Measurements from ENCODE around the gene HIPK2.
"Not testable (repeated sequence)": the region's sequence is repeated elsewhere in the genome, so short reads cannot be mapped to it uniquely, and the experiment has no call there.

Gene HIPK2

DNA sequence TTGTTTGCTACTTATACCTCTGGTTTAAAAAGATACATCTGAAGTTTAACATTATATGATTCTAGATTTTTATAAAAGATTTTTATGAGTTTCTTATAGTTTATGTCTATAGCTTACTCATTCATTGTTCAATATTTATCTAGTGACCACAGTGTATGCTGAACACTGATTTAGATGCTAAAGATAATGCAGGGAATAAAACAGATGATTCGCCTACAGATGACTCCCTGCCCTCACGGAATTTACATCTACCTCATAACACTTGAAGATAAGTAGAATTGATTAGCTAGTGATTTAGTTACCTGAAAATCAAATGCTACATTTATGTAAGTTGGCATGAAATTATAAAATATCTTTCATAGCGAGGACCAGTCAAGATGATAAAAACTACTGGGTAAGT is 105.8 kb downstream of the HIPK2 start:
- DNase-seq (ENCODE audit: low spot score): no peak

DNA sequence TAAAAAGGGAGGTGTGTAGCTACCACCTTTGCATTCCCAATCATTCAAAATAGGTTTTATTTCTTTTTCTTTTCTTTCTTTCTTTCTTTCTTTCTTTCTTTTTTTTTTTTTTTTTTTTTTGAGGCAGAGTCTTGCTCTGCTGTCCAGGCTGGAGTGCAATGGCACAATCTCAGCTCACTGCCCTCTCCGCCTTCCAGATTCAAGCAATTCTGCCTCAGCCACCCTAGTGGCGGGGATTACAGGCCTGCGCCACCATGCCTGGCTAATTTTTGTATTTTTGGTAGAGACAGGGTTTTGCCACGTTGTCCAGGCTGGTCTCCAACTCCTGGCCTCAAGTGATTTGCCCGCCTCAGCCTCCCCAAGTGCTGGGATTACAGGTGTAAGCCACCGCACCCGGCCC is 107.1 kb downstream of the HIPK2 start:
- not testable (repeated sequence) for DNase-seq (ENCODE audit: low spot score)

DNA sequence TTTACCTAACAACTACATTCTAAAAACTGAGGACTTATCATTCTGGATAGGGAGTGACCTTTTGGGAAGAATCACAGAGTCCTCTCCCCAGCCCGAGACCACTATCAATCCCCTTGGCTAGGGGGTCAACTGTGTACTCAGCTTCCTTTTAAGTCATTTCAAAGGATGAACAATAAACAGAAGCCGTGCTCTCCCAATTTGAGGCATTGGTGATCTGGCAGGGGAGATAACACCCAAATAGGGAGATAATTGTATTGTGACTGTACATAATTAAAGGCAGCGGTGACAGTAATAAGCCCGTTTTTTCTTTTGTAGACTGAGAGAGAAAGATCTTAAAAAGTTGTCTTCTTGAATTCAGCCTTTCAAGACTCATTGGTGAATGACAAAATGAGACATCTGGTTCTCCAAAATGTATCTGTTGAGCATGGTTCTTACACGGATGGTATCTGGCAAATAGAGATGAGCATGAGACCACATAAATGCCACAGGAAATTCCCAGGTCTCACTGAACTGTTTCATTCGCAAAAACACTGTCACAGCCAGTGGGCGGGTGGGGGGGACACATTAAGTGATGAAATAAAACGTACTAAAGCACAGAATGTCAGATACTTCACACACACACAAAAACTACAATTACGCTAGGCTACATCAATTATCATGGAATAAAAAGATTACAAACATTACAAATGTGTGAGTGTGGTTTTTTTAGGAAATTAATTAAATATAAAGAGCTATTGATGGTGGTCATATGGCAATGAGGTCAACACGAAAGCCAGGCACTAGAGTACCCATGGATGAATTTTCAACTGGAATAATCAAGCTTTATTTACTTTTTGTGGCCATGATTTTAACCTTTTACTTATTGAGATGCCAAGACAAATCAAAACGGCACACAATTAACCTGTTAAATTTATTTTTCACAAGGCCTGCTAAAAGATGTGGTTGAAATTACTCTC is 108.4 kb downstream of the HIPK2 start:
- no peak for DNase-seq (ENCODE audit: low spot score)

DNA sequence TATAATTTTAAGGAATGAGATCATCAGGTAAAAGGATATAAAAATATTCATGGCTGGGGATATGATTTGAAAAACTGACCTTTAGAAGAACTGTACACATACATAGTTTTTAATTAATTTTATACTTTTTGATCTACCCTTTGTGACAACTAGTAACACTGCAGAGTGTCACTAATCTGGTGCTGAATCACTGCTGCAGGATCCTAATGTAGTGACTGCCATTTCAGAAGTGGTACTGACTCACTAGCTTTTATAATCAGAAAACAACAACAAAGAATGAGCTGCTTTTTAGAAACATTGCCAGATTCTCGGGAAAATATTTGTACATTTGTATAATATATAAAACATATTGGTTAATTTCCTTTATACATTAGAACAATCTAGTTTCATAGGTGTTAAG is 110.4 kb downstream of the HIPK2 start:
- DNase-seq (ENCODE audit: low spot score): no peak

DNA sequence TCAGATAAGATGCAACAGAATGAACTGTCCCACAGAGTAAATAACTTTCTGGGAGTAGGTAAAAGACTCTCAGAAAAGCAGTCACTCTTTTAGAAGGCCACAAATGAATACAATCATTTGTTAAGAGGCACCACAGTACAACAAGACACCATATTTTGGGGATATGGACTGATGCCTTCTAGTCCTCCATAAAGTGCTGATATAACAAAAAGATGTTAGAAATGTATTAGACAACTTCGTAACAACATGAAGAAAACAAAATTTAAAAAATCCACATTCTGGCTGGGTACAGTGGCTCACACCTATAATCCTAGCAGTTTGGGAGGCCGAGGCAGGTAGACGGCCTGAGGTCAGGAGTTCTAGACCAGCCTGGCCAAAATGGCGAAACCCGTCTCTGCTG is 111.3 kb downstream of the HIPK2 start:
- no peak for DNase-seq (ENCODE audit: low spot score)

DNA sequence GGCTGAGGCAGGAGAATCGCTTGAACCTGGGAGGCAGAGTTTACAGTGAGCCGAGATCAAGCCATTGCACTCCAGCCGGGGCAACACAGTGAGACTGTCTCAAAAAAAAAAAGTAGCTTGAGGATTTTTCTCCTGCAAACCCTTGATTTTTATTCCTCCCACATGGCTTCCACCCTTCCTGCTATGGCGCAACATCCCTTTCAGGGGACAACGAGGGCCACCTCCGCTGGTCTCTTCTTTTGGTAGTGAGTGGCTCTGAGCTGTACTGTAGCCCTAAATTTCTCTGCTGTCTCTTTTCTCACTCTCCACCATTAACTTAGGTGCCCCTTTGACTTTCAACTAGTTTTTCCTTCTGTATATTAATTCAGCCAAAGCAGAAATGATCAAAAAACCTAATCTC is 113.4 kb downstream of the HIPK2 start:
- DNase-seq (ENCODE audit: low spot score): no peak

DNA sequence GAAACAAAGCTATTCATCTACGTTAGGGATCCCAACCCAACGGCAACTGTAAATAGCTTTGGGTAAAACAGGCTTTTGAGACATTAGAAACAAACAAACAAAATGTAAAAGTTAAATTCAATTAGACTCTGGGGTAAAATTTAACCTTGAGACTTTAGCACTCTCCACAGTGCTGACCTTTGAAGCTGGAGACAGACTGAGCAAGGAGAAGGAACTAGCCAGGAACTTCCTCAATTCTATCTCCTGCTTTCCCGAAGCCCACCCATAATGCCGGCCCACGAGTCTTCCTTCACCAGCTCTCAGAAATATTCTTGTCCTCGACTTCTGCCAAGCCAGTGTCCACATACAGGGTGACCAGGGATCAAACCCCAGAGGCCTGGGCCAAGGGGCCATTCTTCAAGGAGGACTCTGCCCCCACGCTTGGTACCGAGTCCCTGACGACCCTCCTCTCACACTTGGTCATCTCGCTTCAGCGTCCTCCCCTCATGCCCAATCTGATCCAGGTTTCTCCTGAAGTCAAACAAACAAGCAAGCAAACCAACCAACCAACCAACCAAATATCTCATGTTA is 114.1 kb downstream of the HIPK2 start:
- no peak for DNase-seq (ENCODE audit: low spot score)

DNA sequence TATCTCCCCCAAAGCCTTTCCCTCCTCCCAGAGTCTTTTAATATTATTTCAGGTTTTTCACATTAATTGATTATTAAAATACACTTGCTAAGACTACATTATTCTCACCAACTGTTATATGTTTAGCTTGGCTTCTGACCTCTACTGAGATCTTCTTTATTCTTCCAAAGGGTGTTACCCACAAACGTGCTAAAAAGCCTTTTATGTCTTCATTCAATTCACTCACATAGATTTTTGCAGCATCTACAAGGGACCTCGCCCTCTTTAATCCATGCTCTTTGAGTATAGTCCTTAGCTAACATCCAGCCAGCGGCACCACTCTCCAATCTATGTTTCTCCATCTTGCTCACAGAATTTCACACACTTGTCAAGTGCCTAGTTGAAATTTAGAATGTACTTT is 115.9 kb downstream of the HIPK2 start:
- no peak for DNase-seq (ENCODE audit: low spot score)

DNA sequence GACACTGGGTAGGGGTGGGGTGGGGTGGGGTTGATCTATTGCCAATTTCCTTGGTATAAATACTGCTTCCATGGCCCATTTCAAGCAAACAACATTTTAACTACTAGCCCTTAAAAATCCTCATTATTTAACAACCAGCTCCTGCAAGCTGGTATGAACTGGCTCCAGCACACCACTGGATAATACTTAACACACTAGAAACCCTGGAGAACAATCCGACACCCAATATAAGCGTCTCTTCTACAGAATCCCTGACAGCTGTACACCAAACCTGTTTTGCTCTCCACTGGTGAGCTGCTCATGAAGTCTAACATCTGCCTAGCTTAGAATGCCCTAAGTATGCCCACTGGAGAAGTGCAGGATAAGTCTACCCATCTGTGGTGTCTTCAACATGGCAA is 116.8 kb downstream of the HIPK2 start:
- DNase-seq (ENCODE audit: low spot score): no peak

DNA sequence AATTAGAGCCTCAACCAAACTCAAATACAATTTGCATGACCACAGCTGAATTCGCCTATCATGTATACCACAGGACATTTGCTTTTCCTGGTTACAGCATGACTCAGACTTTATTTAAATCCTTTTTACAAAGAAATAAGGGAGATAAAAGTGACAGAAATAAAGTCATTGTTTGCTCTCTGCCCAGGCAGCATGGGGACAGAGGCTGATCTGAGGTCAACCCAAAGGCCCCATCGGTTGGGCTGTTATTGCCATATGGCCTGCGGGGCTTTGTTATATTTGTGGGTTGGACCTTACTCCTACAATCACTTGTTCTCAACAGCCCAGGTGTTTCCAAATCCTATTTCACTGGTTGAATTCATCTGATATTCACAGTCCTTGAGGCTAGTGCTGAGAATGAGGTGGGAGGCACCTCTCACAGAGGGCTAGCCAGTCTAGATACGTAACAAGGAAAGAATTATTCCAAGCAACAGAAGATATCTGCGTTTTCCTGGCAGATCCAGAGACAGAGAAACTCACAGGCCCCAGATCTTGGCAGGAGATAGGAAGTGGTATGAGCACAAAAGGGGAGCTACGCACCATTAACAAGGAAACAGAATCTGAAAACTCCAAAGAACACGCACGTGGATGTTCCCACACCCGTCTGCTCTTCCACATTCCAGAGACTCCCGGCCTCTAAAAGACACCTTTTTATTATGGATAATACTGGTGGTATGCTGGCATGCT is 117.3 kb downstream of the HIPK2 start:
- DNase-seq (ENCODE audit: low spot score): no peak

DNA sequence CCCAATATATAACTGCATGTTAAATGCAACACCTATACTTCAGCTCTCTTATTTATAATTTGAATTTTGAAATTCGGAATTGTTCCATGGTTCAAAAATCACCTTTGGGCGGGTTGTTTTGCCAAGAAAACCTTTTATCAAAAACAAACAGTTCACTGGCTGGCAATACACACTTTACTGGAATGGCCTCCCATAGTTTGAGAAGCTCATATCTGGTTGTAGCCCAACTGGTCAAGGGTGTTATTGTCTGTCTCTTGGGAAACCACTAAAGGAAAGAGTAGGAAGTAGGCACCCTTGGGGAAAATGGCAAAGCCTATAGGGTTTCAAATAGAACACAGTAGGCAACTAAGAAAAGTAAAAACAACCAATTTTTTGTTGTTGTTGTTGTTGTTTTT is 117.9 kb downstream of the HIPK2 start:
- no peak for DNase-seq (ENCODE audit: low spot score)

DNA sequence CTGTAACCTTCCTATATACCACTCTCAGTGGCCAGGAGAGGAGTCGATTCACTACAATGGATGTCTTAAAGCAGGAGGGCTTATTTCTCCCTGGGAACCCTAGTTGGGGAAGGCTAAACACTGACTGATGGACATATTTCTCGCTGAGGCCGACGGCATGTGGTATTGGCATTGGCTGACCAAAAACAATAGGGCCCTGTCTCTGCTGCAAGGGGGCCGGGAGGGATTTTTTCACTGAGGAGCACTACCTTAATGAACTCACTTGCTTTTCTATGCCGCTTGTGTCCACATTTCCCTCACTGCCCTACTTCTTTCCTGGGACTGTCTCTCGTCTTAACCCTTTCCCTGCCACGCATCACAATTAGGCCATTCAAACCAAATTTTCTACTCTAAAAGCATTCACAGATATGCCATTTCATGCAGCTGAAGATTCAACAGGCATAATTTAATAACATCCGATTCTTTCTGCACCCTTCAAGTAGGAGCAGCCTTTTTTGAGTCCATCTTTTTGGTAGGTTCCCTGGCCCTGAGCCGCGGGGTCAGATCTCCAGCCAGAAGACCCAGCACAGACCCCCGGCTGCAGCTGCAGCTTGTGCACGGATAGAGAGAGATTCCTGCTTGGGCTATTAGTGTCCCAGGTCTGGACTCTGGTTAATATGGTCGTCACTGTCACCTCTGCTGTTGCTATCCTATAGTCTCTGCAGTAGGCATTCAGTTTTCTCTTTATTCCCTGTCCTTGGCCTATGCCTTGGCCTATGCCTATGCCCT is 118.7 kb downstream of the HIPK2 start:
- no peak for DNase-seq (ENCODE audit: low spot score)

DNA sequence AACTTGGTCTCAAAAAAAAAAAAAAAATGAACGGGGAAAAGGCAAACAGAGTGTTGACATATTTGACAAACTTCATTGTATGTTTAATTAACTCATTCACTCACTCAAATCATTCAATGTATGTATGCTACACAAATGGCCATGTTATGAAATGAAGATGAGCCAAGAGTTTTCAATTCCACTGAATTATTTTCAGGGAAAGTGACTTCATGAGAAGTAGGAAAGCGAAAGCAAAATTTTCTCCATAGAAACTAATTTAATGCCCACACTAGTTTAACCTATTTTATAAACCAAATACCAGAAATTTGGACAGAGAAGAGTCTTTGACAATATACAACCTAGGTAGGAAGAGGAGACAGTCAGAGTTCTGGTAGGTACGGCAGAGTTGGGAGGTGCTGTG is 119.5 kb downstream of the HIPK2 start:
- DNase-seq (ENCODE audit: low spot score): no peak

DNA sequence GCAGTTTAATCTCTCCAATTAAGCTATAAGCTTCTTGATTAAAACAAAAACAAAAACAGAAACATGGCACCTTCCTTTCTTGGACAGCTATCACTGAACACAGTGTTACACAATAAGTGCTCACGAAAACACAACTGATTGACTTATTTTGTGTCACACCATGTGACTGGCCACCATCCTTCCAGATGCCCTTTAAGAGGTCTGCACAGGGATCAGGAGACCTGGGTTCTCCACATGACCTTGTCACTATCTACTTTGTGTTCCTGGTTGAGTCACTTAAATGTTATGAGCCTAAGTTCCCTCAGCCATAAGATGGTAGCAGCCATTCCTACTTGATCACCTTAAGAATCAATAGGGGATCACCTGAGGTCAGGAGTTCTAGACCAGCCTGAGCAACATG is 120.1 kb downstream of the HIPK2 start:
- DNase-seq (ENCODE audit: low spot score): no peak

DNA sequence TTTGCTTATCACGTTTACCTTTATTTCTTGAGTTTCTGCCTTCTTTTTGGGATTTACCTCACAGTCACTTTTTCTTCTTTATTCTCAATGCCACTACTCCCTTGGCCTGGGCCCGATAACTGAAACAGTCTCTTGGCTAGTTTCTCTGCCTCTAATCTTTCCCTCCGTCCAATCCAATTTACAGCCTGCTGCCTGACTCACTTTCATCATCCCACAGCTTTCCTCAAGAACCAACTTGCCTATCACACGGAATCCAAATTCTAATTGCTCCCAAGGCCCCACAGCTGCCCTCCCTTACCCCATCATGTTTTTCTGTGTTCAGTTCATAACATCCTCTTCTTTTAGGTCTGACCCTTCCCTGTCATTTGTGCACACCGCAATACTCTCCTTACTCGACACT is 121.4 kb downstream of the HIPK2 start:
- DNase-seq (ENCODE audit: low spot score): no peak

DNA sequence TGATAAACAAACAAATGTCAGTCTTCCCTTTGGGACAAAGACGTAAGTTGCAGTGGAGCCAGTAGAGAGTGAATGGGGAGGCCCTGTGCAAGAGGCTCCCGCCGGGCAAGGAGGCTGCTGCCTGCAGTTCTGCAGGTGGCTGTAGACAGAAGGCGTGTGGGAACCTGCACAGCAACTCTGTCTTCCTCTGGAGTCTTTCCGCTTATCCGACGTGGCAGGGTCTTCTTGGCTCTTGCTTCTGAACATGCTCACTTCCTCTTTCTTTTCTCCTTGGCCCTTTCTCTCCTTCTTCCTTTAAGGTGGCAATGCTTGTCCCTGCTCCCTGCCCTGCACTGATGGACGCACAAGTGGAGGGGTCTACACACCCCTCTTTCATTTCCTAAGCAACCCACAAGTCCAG is 122.5 kb downstream of the HIPK2 start:
- no peak for DNase-seq (ENCODE audit: low spot score)

DNA sequence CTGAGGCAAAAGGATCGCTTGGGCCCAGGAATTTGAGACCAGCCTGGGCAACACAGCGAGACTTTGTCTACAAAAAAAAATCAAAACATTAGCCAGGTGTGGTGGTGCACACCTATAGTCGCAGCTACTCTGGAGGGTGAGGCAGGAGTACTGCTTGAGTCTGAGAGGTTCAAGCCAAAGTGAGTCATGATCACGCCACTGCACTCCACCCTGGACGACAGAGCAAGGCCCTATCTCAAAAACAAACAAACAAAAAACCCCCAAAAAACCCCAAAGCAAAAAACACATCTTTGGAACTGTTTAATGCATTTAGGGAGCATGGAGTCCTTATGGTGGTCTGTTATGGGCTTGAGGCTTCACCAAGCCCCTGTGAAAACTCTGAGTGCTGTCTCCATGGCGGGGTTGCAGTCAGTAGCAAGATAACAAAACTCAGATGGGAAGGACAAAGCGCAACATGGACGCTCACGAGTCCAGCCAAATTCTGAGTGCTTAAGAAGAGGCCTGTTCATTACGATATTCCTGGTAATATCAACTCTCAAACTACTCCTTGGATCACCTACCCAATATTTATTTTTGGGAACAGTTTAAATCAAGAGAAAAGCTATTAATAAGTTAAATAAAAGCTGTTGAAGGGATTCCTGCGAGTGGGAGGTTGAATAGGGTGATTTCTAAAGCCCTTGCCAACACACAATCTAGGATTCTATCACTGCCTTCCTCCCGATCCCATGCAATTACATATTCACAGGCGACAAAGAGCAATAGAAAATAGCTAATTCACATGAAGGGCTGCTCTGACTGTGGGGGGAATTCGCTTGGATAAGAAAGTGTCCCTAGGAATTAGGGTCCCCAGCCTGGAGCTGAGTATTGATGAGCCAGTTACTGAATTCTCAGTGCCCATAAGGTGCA is 123.3 kb downstream of the HIPK2 start:
- no peak for DNase-seq (ENCODE audit: low spot score)

DNA sequence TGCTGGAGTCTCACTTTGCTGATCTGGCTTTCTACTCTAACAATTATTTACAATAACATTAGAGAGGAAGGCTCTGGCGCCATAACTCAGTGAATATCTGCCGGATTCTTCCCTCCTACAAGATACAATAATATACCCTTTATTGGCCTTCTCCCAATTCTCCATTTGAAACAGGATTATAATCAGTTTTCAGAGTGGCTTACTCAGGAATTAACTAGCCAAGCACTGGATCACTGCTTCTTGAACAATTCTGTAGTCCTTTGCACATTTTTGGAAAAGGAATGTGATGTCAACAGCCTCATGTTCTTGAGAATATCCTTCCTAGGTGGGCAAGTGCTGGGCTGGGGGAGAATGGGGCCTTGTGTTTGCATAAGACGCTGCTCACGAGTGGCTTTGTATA is 125.9 kb downstream of the HIPK2 start:
- no peak for DNase-seq (ENCODE audit: low spot score)

DNA sequence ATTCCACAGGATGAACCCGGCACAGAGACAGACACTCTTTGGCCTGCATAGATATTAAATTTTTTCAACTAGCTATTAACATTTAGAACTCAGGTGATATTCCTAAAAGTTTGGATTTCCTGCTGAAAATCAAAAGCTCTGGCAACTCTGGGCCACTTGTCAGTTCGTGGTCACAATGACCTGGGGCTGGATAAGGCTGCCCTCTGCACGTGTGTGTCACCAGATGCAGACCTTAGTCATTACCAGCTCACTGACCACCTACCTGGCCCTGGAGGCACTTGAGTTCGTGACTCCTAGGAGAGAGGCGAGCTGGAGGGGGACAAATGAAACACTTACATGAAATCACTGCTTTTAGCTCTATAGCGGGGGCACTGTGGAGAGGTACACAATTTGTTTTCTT is 126.5 kb downstream of the HIPK2 start:
- no peak for DNase-seq (ENCODE audit: low spot score)

DNA sequence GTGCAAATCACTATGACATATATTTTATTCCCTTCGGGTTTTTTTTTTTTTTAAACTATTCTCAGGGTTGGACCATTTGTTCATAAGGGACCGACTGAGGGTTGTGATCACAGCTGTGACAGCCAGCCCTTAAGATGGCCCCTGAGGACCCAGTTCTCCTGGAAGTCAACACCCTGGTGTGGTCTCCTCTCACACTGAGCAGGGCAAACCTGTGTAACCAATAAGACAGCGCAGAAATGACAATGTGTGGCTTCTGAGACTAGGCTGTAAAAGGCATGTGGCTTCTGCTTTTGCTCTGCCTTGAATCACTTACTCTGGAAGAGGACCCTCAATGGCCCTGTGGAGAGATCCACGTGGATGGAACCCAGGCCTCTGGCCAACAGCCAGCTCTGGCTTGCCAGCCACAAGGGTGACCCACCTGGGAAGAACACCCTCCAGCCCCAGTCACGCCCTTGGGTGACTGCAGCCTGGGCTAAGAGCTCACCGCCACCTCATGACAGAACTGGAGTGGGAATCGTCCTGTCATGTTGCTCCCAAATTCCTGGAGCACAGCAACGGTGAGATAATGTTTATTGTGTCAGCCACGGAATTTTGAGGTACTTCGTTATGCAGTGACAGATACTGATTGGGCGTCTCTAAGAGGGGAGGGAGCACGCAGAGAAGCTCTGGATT is 127.2 kb downstream of the HIPK2 start:
- no peak for DNase-seq (ENCODE audit: low spot score)

DNA sequence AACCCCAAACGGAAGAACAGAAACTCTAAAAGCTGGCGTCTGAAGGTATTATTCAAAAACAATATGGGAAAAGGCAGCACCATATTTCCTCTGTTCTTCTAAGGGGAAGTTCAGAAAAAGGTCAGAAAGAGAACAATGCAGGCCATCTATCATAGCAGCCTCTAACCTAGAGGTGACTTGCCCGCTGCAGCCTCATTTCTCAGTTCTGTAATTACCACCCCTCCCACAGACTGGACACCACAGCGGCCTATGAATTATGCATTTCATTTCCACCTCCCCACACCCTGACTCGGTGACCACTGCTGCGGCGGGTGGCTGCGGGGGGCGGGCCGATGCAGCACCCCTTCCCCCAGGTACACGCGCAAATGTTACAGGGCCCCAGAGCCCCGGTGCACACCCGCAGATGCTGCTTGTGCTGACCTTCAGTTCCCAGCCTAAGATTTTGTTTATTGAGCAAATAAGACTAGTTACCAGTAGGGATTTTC is 128.8 kb downstream of the HIPK2 start:
- DNase-seq (ENCODE audit: low spot score): no peak

Data from ecto neural progenitor cell (in vitro differentiated cells).